ENCODE data around the gene SCN9A.

SCN9A gene

GRCh38 chr2:166238176-166238575 lies 137.6 kb downstream of the SCN9A start:
- H3K27ac ChIP-seq: no peak overlapping the region
- TF ChIP-seq CTCF (IDR thresholded peaks at IDR 0.05): no peak
- H3K79me2 ChIP-seq: no peaks in the 10 kb centered on the region
- no peaks in the 10 kb centered on the region for H3K4me1 ChIP-seq
- no peaks in the 10 kb centered on the region for H3K27me3 ChIP-seq (ENCODE audit: control insufficient read depth, insufficient read depth, low read length)
- no peak overlapping the region for H3K4me3 ChIP-seq (ENCODE audit: low read depth, low read length)
- H3K9me3 ChIP-seq (ENCODE audit: control insufficient read depth, low read length): no peaks in the 10 kb centered on the region
- no peak overlapping the region for H3K9ac ChIP-seq
- H3K4me2 ChIP-seq (ENCODE audit: low read length): no peak overlapping the region
- no peak overlapping the region for H2AFZ ChIP-seq
- H3K36me3 ChIP-seq (ENCODE audit: control insufficient read depth, insufficient read depth, low read length): no peaks in the 10 kb centered on the region

GRCh38 chr2:166234112-166234846 lies 141.5 kb downstream of the SCN9A start:
- Histone ChIP-seq H3K79me2 (no peaks in the 10 kb centered on the region), H3K9me3 (ENCODE audit: control insufficient read depth, low read length) (no peaks in the 10 kb centered on the region), H3K9ac (no peak overlapping the region), H2AFZ (no peak overlapping the region), H3K27me3 (ENCODE audit: control insufficient read depth, insufficient read depth, low read length) (no peaks in the 10 kb centered on the region), H3K4me2 (ENCODE audit: low read length) (no peak overlapping the region), H3K4me3 (ENCODE audit: low read depth, low read length) (no peak overlapping the region), H3K36me3 (ENCODE audit: control insufficient read depth, insufficient read depth, low read length) (no peaks in the 10 kb centered on the region), H3K27ac (no peak overlapping the region), H3K4me1 (no peaks in the 10 kb centered on the region)
- TF ChIP-seq CTCF (IDR thresholded peaks at IDR 0.05): no peak

GRCh38 chr2:166233244-166233643 lies 142.5 kb downstream of the SCN9A start:
- Histone ChIP-seq H3K9me3 (ENCODE audit: control insufficient read depth, low read length) (no peaks in the 10 kb centered on the region), H2AFZ (no peak overlapping the region), H3K4me2 (ENCODE audit: low read length) (no peak overlapping the region), H3K79me2 (no peaks in the 10 kb centered on the region), H3K4me3 (ENCODE audit: low read depth, low read length) (no peak overlapping the region), H3K9ac (no peak overlapping the region), H3K36me3 (ENCODE audit: control insufficient read depth, insufficient read depth, low read length) (no peaks in the 10 kb centered on the region), H3K27me3 (ENCODE audit: control insufficient read depth, insufficient read depth, low read length) (no peaks in the 10 kb centered on the region), H3K27ac (no peak overlapping the region), H3K4me1 (no peaks in the 10 kb centered on the region)
- no peak for TF ChIP-seq CTCF (IDR thresholded peaks at IDR 0.05)

- no peak for TF ChIP-seq CTCF (IDR thresholded peaks at IDR 0.05)
- Histone ChIP-seq H3K36me3 (ENCODE audit: control insufficient read depth, insufficient read depth, low read length) (no peaks in the 10 kb centered on the region), H3K79me2 (no peaks in the 10 kb centered on the region), H3K9ac (no peak overlapping the region), H3K9me3 (ENCODE audit: control insufficient read depth, low read length) (no peaks in the 10 kb centered on the region), H3K4me1 (no peaks in the 10 kb centered on the region), H3K27me3 (ENCODE audit: control insufficient read depth, insufficient read depth, low read length) (no peaks in the 10 kb centered on the region), H3K4me3 (ENCODE audit: low read depth, low read length) (no peak overlapping the region), H3K4me2 (ENCODE audit: low read length) (no peak overlapping the region), H3K27ac (no peak overlapping the region), H2AFZ (no peak overlapping the region)
Observed at GRCh38 chr2:166230724-166231070, 145.0 kb downstream of the SCN9A start.
